HUES64 (cell line): ENCODE measurements around the gene PTGES.

Experiments used
- H3K27ac ChIP-seq: 2 replicates; pipeline ENCODE4 v1.7.0; 2013; ENCODE audit warnings: low read depth, low read length, inconsistent platforms
- H3K27me3 ChIP-seq: 2 replicates; pipeline ENCODE4 v1.6.1; 2013; ENCODE audit warnings: mild to moderate bottlenecking, low read length; ENCODE audit not compliant: insufficient read depth
- H3K36me3 ChIP-seq: 2 replicates; pipeline ENCODE4 v1.6.1; 2013; ENCODE audit warnings: mild to moderate bottlenecking, low read length; ENCODE audit not compliant: insufficient read depth
- H3K4me1 ChIP-seq: 2 replicates; pipeline ENCODE4 v1.6.1; 2013; ENCODE audit warnings: mild to moderate bottlenecking, low read length, moderate library complexity; ENCODE audit not compliant: insufficient read depth
- H3K4me3 ChIP-seq: 2 replicates; pipeline ENCODE4 v1.5.1; 2013; ENCODE audit warnings: mild to moderate bottlenecking, low read length, moderate library complexity
- H3K9ac ChIP-seq: 2 replicates; pipeline ENCODE4 v1.6.1; 2013; ENCODE audit warnings: mild to moderate bottlenecking, low read depth, low read length
- H3K9me3 ChIP-seq: 2 replicates; pipeline ENCODE4 v1.6.1; 2013; ENCODE audit warnings: low read depth, low read length; ENCODE audit not compliant: insufficient read depth
- WGBS: fragments of 150-250, 120-280 bp; methylation state at CpG from one replicate; pipeline ENCODE4 v1.1.7; 2013; ENCODE audit warnings: missing lambda C conversion rate; 5-methylcytosine and 5-hydroxymethylcytosine counted together

PTGES gene

DNA sequence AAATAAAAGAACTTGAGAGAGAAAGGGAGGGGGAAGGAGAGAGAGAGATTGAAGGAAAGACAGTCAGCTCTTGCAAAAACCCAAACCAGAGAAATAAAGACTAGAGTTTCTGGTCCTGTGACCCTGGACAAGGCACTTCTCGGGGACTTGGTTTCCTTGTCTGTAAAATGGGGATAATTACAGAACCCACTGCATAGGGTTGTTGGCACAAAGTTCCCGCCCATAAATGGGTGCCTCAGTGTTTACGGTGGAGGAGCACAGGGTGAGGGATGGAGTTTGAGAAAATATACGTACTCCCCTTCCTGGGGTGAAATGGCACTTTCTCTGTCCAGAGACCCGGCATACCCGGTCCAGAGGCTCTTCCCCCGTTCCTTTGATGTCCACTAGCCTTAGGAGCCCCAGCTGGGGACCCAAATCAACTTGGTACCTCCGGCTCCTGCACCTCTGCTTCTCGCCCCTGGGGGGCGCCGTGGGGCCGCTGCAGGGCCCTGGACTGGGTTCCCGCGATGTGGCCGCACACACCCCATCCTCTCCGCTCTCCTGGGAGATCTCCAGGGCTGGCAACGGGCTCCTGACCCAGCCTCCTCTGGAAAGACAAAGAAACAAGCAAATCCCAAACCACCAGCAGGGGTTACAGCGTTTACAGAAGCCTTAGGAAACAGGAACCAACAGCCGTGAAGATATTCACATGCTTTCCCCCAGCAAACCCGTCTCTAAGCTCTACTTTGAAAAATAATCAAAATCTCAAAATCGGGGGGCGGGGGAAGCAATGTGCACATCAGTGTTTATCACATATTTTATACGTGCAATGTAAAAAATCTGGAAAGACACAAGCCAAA, 26.3 kb downstream of the PTGES start:
- no peaks in the 10 kb centered on the region for H3K27me3 ChIP-seq
- no peaks in the 10 kb centered on the region for H3K36me3 ChIP-seq
- H3K9ac ChIP-seq = no peak overlapping the region; the same call in 1 of the 2 replicates
- H3K4me1 ChIP-seq = peaks cover 2% of the 10 kb centered on the region; the same call in 1 of the 2 replicates
- no peak overlapping the region for H3K27ac ChIP-seq
- no peaks in the 10 kb centered on the region for H3K9me3 ChIP-seq
- 24% methylated on average over 22 of the region's 23 CpGs for WGBS
- H3K4me3 ChIP-seq = no peak overlapping the region

DNA sequence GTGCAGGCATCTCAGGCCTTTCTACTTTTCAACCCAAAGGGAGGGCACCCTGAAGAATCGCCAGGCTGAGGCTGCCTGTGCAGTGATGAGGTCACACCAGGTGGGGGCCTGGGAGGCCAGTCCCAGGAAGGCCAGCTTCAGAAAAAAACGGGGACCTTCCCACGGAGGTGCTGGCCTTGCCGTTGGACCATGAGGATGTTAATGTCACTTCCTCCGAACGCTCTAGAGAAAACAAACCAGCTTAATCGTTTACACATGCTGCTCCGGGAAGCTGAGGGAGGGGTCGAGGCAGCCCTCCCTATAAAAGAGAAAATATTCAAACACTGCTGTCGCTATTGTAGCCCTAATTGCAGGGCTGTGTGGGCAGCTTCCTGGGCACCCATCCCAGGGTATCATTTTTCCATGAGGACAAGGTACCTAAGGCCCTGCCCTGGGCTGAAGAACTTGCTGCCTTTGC, 27.0 kb downstream of the PTGES start:
- H3K9ac ChIP-seq = no peak overlapping the region
- H3K4me3 ChIP-seq = no peak overlapping the region
- no peaks in the 10 kb centered on the region for H3K9me3 ChIP-seq
- H3K4me1 ChIP-seq = peaks cover 2% of the 10 kb centered on the region; the same call in 1 of the 2 replicates
- H3K27me3 ChIP-seq = no peaks in the 10 kb centered on the region
- 71% methylated on average over 10 of the region's 10 CpGs for WGBS
- H3K27ac ChIP-seq = no peak overlapping the region
- no peaks in the 10 kb centered on the region for H3K36me3 ChIP-seq

DNA sequence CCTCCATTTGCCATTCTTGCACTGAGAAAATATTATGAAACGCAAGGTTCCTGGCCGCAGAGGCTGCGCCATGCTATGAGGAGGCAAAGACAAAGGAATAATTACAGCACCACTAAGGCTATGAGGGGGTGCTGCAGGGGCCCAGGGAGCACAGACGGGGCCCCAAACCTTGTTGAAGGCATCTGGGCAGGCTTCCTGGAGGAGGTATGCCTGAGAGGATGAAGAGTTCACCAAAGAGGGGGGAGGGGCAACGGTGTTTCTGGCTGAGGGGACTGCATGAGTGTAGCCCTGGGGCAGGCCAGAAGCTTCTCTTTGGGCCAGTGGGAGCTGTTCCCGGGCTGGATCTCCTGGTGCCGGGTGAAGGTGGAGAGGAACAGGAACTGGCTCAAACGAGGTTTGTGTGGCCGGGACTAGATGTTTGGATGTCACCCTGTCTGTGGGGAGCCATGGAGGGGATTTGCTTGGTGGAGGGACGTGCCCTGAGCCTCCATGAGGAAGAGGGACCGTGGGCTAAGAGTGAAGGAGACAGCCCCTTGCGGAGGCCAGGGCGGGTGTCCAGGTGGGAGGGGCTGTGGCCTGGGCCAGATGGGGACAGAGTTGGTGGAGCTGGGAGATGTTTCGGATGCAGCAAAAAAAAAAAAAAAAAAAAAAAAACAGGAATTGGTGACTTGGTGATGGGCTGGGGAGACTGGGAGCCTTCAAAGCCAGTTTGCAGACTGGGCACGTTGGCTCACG, 28.2 kb downstream of the PTGES start:
- Histone ChIP-seq H3K27ac (no peak overlapping the region), H3K4me3 (no peak overlapping the region), H3K36me3 (no peaks in the 10 kb centered on the region), H3K9ac (no peak overlapping the region), H3K27me3 (no peaks in the 10 kb centered on the region), H3K9me3 (no peaks in the 10 kb centered on the region), H3K4me1 (peaks cover 2% of the 10 kb centered on the region; the same call in 1 of the 2 replicates)
- 88% methylated on average over 16 of the region's 16 CpGs for WGBS

DNA sequence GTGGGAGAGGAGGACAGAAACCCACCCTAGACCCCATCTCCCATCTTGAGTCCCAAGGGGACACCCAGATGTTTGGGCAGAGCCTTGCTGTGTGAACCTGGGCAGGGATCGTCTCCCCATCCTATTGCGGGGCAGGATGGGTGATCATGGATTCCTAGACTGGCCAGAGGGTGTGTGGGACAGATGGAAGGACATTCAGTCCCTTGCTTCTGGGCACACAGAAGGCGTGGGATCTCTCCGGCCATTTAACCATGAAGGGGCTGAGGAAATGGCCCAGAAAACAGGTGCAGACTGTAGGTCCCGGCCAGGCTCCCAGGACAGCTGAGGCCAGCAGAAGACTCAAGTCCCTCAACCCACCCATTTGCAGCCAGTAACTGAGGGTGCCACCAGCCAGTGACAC, 29.9 kb downstream of the PTGES start:
- Histone ChIP-seq H3K27me3 (no peaks in the 10 kb centered on the region), H3K9ac (no peak overlapping the region), H3K4me1 (peaks cover 2% of the 10 kb centered on the region; the same call in 1 of the 2 replicates), H3K27ac (no peak overlapping the region), H3K4me3 (no peak overlapping the region), H3K9me3 (no peaks in the 10 kb centered on the region), H3K36me3 (no peaks in the 10 kb centered on the region)
- WGBS = 96% methylated on average over 5 of the region's 5 CpGs

DNA sequence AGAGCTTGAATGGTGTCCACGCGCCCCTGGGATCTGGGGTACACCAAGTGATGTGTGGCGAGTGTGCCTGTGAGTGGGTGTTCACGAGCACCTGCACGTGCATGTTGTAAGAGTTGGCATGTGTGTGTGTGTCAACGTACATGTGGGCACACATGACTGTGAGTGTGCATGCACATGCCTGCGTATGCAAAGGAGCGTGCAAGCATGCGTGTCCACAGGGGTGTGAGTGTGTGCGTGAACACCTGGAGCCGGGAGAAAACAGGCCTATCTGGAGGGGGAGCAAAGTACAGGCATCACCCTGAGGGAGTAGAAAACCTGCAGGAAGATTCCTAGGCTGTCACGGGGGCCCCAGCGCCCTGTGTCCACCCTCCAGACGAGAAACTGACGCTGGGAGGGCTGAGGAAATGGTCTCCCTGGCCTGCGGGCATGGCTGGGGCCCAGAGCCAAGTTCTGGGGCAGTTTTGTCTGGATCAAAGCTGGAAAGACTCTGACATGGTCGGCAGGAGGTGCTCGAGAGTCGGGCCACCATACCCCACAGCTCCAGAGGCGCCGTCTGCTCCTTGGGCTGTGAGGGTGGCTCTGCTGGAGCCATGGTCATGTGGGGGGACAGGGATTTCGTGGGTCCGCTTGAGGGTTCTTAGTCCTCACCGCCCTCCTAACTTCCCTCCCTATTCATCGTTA, 31.8 kb downstream of the PTGES start:
- Histone ChIP-seq H3K4me1 (peaks cover 2% of the 10 kb centered on the region; the same call in 1 of the 2 replicates), H3K27ac (no peak overlapping the region), H3K9ac (no peak overlapping the region), H3K27me3 (no peaks in the 10 kb centered on the region), H3K9me3 (no peaks in the 10 kb centered on the region), H3K36me3 (no peaks in the 10 kb centered on the region), H3K4me3 (no peak overlapping the region)
- WGBS = 90% methylated on average over 23 of the region's 25 CpGs

DNA sequence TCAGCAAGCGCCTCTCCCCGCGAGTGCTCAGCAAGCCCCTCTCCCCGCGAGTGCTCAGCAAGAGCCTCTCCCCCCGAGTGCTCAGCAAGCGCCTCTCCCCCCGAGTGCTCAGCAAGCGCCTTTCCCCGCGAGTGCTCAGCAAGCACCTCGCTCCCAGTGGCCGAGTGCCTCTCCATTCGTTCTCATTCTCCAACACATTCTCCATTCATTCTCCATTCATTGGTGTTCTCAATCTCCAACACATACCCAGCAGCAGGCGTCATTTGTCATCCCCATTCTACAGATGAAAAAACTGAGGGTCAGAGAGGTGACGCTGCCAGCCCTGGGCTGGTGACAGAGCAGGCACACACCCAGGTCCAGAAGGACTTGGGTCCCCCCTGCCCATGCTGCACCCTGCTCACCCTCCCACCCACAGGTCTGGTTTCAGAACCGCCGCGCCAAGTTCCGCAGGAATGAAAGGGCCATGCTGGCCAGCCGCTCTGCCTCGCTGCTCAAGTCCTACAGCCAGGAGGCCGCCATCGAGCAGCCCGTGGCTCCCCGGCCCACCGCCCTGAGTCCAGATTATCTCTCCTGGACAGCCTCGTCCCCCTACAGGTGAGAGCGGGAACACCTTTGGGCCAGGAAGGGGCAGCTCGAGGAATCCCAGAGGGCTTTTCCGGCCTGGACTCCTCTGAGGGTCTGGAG, 32.5 kb downstream of the PTGES start:
- H3K9me3 ChIP-seq = no peaks in the 10 kb centered on the region
- peaks cover 2% of the 10 kb centered on the region; the same call in 1 of the 2 replicates for H3K4me1 ChIP-seq
- no peaks in the 10 kb centered on the region for H3K27me3 ChIP-seq
- H3K36me3 ChIP-seq = no peaks in the 10 kb centered on the region
- no peak overlapping the region for H3K27ac ChIP-seq
- no peak overlapping the region for H3K9ac ChIP-seq
- 82% methylated on average over 31 of the region's 31 CpGs for WGBS
- H3K4me3 ChIP-seq = no peak overlapping the region

DNA sequence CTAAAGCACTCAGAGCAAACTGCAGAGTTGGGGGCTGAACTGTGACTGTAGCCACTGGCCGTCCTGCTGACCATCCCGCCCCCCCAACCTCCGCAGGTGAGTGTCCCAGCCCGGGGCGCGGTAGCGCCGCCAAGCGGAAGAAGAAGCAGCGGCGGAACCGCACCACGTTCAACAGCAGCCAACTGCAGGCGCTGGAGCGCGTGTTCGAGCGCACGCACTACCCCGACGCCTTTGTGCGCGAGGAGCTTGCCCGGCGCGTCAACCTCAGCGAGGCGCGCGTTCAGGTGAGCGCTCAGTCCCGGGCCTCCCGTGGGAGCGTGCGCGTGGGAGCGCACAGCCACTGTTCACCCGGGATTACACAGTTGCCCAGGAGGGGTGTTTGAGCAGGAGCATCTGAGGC, 33.7 kb downstream of the PTGES start:
- Histone ChIP-seq H3K27me3 (no peaks in the 10 kb centered on the region), H3K4me3 (no peak overlapping the region), H3K27ac (no peak overlapping the region), H3K4me1 (no peaks in the 10 kb centered on the region), H3K9ac (no peak overlapping the region), H3K9me3 (no peaks in the 10 kb centered on the region), H3K36me3 (no peaks in the 10 kb centered on the region)
- 94% methylated on average over 38 of the region's 38 CpGs for WGBS

DNA sequence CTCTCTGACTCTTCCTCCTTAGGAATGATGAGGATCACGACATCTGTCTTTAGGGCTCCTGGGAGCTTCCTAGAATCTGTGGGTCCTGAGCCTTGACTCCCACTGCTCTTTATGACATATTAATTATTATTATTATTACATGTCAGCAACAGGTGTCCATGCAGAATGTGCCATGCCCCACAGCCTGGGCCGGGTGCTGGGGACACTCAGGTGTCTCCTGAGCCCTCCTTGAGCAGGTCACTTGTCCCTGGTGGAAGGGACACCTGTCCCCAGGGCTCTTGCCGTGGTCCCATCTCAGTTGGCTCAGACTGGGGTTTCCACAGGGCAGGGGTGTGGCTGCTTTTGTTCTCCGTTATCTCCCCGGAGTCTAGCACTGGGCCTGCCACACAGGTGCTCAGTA, 34.2 kb downstream of the PTGES start:
- Histone ChIP-seq H3K36me3 (no peaks in the 10 kb centered on the region), H3K27ac (no peak overlapping the region), H3K4me3 (no peak overlapping the region), H3K9me3 (no peaks in the 10 kb centered on the region), H3K27me3 (no peaks in the 10 kb centered on the region), H3K9ac (no peak overlapping the region), H3K4me1 (no peaks in the 10 kb centered on the region)
- 93% methylated on average over 5 of the region's 5 CpGs for WGBS

DNA sequence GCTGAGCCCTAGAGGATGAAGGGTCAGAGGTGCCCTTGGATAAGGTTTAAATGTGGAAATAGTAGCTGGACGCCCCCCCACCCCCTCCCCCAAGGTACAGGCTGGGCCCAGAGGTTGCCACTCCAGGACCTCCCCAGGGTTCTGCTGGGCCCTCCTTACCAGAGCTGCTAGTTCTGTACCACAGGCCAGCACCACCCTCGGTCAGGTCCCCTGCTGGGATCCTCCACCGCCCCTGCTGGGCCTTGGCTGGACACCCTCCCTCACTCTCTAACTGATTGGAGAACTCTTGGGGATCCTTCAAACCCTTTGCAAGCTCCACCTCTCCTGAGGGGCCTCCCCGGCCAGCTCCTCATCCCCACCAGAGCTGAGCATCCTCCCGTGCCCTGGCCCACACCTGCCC, 34.9 kb downstream of the PTGES start:
- no peak overlapping the region for H3K4me3 ChIP-seq
- H3K9me3 ChIP-seq = no peaks in the 10 kb centered on the region
- no peak overlapping the region for H3K27ac ChIP-seq
- no peaks in the 10 kb centered on the region for H3K36me3 ChIP-seq
- 84% methylated on average over 5 of the region's 5 CpGs for WGBS
- H3K9ac ChIP-seq = no peak overlapping the region
- H3K27me3 ChIP-seq = no peaks in the 10 kb centered on the region
- no peaks in the 10 kb centered on the region for H3K4me1 ChIP-seq

DNA sequence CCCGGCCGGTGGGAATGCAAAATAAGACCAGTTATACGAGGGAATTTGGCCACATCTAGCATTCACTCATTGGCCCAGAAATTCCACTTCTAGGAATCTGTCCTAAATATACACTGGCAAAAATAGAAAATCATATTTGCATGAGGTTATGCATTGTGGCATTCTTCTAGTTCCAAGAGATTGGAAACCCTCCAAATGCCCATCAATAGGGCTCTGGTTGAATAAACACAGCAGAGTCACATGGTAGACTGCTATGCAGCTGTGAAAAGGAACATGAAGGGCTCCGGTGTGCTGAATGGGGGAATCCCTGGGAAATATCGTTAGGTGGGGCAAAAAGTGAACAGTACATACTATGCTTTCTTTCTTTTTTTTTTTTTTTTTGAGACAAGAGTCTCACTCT, 36.8 kb downstream of the PTGES start:
- Histone ChIP-seq H3K9ac (no peak overlapping the region), H3K4me3 (no peak overlapping the region), H3K27ac (no peak overlapping the region), H3K4me1 (peaks cover 9% of the 10 kb centered on the region; the same call in 1 of the 2 replicates), H3K9me3 (no peaks in the 10 kb centered on the region), H3K36me3 (no peaks in the 10 kb centered on the region), H3K27me3 (no peaks in the 10 kb centered on the region)
- 96% methylated on average over 5 of the region's 5 CpGs for WGBS
